SKM-1 treated with dmso at 0.1 percent for 144 hours (cell line): ENCODE results near the gene PTPRN2.

Source experiments
- DNase-seq: peaks from one replicate; lab custom pipeline; 2025; ENCODE audit not compliant: unreplicated experiment; lab: John Stamatoyannopoulos, UW

Gene PTPRN2

GRCh38 chr7:158246960-158247673 lies 340.5 kb downstream of the PTPRN2 start:
- DNase-seq, result no peak

GRCh38 chr7:158246272-158246959 lies 341.2 kb downstream of the PTPRN2 start:
- DNase-seq, result no peak

- no peak for DNase-seq
Measured at GRCh38 chr7:158245724-158246041, 341.9 kb downstream of the PTPRN2 start.

GRCh38 chr7:158244873-158245723 lies 342.5 kb downstream of the PTPRN2 start:
- no peak for DNase-seq

GRCh38 chr7:158244430-158244829 lies 343.2 kb downstream of the PTPRN2 start:
- DNase-seq, result no peak

- no peak for DNase-seq
Measured at GRCh38 chr7:158241919-158242318, 345.7 kb downstream of the PTPRN2 start.

GRCh38 chr7:158240801-158241200 lies 346.8 kb downstream of the PTPRN2 start:
- DNase-seq, result no peak

- no peak for DNase-seq
Measured at GRCh38 chr7:158239290-158239981, 348.2 kb downstream of the PTPRN2 start.

GRCh38 chr7:158238616-158239289 lies 348.9 kb downstream of the PTPRN2 start:
- DNase-seq, result no peak

GRCh38 chr7:158237672-158238335 lies 349.8 kb downstream of the PTPRN2 start:
- DNase-seq, result no peak

GRCh38 chr7:158236400-158236799 lies 351.2 kb downstream of the PTPRN2 start:
- no peak for DNase-seq

- no peak for DNase-seq
Measured at GRCh38 chr7:158235862-158236261, 351.8 kb downstream of the PTPRN2 start.

- no peak for DNase-seq
Measured at GRCh38 chr7:158229945-158230344, 357.7 kb downstream of the PTPRN2 start.

- no peak for DNase-seq
Measured at GRCh38 chr7:158228986-158229385, 358.6 kb downstream of the PTPRN2 start.

GRCh38 chr7:158228131-158228530 lies 359.5 kb downstream of the PTPRN2 start:
- DNase-seq, result no peak

GRCh38 chr7:158227258-158227984 lies 360.2 kb downstream of the PTPRN2 start:
- DNase-seq, result no peak

GRCh38 chr7:158216198-158216597 lies 371.4 kb downstream of the PTPRN2 start:
- DNase-seq, result no peak

GRCh38 chr7:158209435-158209834 lies 378.2 kb downstream of the PTPRN2 start:
- no peak for DNase-seq

GRCh38 chr7:158206341-158206740 lies 381.3 kb downstream of the PTPRN2 start:
- DNase-seq, result no peak

- DNase-seq, result no peak
Measured at GRCh38 chr7:158204453-158204852, 383.2 kb downstream of the PTPRN2 start.
